T-helper 1 cell (primary cell): Measurements from ENCODE around the gene MESP1.
A peak's percentile ranks its signal among the peaks of the same experiment; 100 is the strongest.

Experiments used
- DNase-seq, 5 donors: peaks; one replicate each; pipeline ENCODE4 v3.0.0-alpha.2; 2012 to 2020

MESP1 gene

GRCh38 chr15:89758283-89758682 is 7.2 kb upstream of the MESP1 start:
- DNase-seq: no peak

GRCh38 chr15:89756897-89757296 is 5.8 kb upstream of the MESP1 start:
- no peak for DNase-seq

DNA sequence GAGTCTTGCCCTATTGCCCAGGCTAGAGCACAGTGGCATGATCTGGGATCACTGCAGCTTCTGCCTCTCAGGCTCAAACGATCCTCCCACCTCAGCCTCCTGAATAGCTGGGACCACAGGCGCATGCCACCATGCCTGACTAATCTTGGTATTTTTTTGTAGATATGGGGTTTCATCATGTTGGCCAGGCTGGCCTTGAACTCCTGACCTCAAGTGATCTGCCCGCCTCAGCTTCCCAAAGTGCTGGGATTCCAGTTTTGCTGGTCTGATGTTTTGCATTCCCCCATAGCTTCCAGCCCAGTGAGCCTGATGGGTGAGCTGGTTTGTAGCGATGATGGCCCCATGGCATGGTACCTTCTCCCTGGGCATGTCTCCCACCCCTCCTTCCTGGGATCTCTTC is 4.7 kb upstream of the MESP1 start:
- DNase-seq: no peak

DNA sequence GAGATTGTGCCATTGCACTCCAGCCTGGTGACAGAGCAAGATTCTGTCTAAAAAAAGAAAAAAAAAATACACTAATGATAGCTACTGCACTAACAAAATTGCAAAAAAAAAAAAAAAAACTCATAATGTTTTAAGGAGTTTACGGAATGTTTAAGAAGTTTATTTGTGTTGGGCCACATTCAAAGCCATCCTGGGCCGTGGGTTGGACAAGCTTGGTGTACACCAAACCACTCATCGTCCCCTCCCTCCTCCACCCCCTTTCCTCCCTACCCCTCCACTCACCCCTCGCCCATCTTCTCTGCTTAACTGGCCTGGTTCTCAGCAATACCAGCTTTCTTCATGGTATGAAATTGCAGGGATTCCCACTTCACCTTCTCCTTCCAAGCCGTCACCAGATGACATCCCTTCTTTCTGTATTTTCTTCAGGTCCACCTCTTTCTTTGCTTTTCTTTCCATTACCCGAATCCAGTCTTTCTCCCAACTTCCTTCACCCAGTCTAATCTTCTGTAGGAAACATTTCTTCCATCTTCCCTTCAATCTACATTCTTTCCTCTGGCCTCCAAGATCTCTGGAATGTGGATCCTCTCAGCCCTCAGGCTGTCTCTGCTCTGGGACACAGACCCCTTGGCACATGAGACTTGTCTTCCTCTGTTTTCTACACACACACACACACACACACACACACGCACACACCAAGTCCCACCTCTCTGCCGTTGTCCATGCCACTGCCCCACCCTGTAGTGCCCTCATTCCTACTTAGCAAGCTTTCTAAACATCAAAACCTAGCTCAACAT is 3.5 kb upstream of the MESP1 start:
- no peak for DNase-seq

- DNase-seq: no peak
These were observed 2.8 kb upstream of the MESP1 start for GRCh38 chr15:89753855-89754254.

- no peak for DNase-seq
These were observed 699 bp upstream of the MESP1 start for GRCh38 chr15:89751748-89752147.

DNA sequence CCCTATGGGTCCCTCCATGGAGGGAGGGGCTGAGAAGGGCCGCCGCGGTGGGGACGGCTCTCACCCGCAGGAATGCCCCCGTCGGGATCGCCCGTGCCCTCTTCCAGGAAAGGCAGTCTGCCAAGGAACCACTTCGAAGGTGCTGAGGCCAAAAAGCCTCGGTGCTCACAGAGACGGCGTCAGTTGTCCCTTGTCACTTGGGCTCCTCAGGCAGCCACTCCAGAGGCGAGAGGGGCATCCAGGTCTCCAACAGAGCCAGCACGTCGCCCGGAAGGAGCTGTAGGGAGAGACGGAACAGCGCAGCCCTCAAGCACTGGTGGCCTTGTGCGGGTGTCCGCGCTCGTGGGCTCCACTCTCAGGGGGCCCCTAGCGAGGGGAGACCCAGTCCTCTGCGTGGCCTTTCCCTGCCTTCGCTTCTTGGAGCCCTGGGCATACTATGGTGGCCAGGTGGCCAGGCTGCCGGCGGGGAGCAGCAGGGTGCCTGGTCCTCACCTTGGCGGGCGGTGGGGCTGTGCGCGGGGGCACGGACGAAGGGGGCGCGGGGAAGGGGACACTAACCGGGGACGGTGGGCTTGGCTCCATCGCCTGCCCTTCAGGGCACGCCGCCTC is 994 bp downstream of the MESP1 start:
- DNase-seq: no peak

- no peak for DNase-seq
These were observed 1.5 kb downstream of the MESP1 start for GRCh38 chr15:89749526-89749925.

GRCh38 chr15:89749054-89749453 is 2.0 kb downstream of the MESP1 start:
- no peak for DNase-seq

DNA sequence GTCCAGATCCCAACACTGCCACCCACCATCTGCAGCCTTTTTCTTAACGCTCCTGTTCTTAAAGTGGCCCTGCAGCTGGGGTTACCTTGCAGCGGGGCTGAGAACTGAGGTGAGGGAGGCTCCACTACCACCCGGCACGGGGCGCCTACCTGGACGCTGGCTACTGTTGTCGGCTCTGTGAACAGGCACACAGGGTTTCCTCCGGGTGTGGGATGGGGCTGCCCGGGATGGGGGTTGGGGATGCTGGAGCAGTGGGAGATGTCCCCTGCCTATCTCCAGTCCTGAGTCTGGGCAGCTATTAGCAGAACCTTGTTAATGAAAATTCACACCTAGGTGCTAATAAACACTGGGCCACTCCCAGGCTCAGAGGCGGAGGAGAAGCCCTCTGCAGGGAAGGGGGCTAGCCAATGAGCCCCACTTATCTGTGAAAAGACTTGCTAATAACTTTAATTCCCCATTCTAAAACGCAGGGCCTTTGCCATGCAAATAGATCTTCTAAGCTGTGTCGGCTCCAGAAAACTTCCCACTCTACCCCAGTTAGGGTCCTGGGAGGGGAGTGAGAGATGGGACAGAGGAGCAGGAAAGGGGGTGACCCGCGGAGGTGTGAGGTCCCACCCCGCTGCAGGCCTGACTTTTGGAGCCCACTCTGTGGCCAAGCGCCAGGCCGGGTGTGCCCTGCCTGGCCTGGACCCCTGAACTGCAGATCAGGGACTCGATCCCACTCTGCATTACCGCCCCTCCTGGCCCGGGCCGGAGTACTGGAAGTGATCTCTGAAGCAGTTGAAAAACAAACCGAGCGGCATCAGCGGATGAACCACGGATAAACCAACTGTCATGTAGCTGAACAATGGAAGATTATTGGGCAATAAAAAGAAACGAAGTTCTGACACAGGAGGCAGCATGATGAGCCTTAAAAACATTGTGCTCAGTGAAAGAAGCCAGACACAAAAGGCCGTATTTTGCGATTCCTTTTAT is 3.1 kb downstream of the MESP1 start:
- DNase-seq: no peak

DNA sequence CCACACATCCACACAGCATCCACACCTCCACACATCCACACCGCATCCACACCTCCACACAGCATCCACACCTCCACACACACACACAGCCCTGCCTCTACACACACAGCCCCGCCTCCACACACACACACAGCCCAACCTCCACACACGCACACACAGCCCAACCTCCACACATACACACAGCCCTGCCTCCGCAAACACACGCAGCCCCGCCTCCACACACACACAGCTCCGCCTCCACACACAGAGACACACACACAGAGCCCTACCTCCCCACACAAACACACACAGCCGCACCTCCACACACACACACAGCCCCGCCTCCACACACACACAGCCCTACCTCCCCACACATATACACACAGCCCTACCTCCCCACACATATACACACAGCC is 4.7 kb downstream of the MESP1 start:
- DNase-seq: no peak

DNA sequence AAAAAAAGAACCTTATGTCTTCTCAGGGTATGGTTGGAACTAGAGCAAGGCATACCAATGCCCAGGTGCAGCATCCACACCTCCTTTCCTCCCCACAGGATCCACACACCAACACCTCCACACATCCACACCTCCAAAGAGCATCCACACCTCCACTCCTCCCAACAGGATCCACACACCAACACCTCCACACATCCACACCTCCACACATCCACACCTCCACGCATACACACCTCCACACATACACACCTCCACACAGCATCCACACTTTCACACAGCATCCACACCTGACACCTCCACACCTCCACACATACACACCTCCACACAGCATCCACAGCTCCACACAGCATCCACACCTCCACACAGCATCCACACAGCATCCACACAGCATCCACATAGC is 5.3 kb downstream of the MESP1 start:
- DNase-seq: no peak

DNA sequence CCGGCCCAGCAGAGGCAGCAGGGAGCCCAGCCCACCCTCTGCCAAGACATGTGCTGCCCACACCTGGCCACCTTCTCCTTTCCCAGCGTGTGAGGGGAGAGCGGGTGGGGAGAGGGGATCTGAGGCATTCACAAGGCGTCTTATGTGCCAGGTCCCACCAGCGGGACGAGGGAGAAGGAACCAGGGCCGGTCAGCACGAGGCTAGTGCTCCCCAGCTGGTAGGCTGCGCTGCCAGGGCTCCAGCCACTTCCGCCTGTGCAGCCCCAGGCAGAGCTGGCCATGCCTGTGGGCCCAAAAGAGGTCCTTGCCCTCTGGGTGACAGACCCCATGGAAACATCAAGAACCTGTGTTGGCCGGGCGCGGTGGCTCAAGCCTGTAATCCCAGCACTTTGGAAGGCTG is 5.9 kb downstream of the MESP1 start:
- no peak for DNase-seq

DNA sequence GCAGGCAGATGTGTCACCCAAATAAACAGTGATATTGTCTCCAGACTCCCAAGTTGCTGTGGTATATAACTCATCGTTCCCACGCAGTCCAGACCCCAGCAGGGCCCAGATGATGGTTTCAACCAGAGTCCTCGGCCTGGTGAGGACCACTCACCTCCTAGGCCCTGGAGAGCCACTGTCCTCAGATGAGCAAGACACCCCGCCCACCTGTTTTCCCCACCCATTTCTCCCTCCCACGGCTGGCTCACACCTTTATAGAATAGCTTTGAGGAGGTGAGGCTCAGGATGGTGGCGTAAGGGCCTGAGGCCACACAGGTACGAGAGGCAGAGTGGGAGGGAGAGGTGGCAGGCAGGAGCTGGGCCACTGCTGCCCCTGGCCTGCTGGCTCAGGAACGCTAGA is 7.5 kb downstream of the MESP1 start:
- DNase-seq: no peak

DNA sequence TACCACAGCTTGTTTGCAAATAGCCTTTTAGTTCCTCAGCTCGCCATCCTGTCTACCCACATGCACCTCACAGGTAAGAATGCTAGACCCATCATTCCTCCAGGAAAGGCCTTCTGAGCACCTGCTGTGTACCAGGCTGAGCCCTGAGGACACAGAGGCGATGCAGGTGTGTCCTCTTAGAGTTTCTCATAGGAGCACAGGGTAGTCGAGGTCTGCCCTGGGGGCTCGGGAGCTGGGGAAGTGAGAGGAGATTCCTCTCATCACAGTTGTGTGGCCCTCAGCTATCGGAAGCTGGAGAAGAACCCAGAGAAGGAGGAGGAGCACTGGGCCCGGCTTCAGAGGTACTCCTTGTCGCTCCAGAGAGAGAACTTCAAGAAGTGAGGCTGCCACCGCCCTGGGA is 8.0 kb downstream of the MESP1 start:
- no peak for DNase-seq

GRCh38 chr15:89740137-89740536 is 10.9 kb downstream of the MESP1 start:
- DNase-seq: peak in 3 of 5 donors; percentile 42 to 58 (median 52)

- no peak for DNase-seq
These were observed 15.3 kb downstream of the MESP1 start for GRCh38 chr15:89735773-89736172.

DNA sequence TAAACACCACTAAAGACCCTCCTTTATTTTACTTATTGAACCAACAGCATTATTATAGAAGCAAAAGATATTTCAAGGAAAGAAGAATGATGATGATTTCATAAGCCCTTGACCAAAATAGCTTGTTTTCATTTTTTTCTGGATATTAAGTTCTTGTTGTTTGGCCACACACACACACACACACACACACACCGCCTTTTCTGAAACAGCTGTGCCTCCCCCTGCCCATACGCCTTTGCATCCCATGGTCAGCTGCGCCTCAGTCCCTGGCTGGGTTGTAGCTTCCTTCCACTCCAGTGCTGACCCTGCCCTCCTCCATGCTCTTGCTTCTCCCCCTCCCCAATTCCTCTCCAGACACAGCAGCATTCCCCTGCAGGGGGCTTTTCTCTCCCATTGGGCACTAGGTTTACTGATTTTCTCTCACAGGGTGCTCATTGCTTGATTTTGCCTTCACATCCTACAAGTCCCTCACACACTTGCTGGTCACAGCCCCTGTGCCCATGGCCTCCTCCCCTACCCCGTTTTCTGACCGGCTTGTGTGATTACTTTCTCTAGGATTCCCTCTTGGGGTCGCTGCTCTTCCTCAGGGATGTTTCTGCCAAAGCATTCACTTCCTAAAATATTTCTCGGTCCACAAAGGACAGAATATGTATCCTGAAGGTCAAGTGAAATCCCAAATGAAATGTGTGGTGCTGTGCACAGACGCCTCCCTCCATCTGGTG is 18.4 kb downstream of the MESP1 start:
- DNase-seq: no peak

DNA sequence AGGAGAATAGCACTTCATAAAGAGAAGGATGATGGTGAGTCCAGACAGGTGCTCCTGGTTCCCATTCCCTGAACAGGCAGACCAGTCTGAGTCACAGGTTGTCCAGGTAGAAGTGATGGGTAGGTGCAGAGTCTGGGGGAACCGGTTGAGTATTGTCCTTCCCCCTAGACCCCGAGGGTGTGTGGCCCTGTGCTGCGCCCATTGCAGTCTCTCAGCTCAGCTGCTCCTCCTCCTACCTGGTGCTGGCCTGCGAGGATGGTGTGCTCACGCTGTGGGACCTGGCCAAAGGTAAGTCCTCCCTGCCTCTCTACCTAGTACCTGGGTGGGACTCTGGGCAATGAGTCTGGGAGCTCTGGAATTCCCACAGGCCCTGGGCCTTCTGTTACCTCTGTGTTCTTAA is 19.8 kb downstream of the MESP1 start:
- no peak for DNase-seq

DNA sequence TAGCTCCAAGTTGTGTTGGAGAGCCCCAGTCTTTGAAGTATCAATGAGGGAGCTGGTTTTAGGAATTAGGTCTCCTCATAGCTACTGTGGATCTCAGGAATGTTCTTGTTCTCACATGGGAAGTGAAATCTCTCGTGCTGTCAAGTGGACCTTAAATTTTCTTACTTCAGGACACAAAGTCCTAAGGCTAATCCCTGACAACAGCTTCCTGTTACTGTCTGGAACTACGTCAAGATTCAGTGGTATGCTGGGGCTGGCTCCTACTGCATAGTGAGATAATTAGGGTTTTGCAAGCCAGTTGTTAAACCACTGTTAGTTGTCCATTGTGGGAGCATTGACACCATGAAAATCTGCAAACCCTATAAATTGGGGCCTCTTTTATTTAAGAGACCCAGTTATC is 22.8 kb downstream of the MESP1 start:
- no peak for DNase-seq

DNA sequence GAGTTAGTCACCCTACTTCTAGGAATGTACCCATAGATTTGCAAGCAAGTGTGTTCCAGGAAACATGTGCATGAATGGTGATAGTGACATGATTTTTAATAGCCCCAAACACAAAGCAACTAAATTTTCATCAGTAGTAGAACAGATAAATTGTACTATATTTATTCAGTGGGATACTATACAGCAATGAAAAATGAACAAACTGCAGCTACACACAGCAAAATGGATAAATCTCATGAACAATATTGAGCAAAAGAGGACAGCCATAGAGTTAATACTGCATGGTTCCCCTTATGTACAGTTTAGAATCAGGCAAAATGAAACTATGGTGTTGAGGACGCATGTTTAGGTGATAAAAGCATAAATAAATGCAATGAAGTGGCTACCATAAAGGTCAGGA is 26.0 kb downstream of the MESP1 start:
- no peak for DNase-seq

- DNase-seq: no peak
These were observed 26.4 kb downstream of the MESP1 start for GRCh38 chr15:89724621-89725020.

- DNase-seq: no peak
These were observed 28.0 kb downstream of the MESP1 start for GRCh38 chr15:89723031-89723430.
